Measurements from ENCODE around the gene NBPF1.
"Not testable (repeated sequence)": the region's sequence is repeated elsewhere in the genome, so short reads cannot be mapped to it uniquely, and the experiment has no call there.

NBPF1 gene

DNA sequence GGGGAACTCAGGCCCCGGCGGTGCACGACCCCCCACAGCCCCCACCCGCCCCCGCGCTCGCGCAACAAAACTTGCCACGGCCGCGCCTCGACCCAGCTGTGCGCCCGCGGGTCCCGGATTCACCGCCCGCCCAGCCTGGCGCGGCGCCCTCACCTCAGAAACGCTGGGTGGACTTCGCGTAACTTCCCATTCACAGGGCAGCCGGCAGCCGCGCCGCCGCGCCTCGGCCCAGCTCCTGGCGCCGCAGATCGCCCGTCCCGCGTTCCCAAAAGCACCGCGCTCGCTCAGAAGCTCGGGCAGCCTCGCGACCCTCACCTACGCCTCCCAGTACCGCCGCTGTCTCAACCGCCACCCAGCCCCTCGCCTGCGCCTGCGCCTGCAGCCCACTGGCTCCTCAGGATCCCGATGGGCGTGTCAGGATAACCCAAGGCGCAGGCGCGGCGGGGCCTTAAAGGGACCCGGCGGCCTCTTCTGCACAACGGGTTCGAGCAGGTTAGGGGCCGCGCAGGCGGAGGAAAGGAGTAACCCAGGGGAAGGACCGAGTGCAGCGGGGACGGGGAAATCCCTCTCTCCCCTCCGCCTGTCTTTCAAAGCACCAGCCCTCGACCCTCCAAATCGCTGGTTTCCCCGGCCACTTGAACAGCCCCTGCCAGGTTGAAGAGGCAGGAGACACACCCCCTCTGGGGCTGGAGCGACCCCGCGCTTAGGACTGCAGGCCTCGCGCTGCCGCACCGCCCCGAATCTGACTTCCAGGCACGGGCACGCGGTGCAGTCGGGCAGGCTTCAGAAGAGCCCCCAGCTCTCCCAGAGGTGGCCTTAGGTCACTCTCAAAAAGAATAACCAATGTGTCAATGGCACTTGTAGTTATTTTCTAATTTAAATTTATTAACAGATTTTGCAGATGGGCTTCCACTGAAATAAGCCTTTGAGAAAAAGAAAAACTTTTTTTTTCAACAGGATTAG is at the start of gene NBPF1:
Gene NBPF1, minus strand, starts transcription at position 380 of the 963 bp plus-strand sequence.
- FAIRE-seq (no peak), DNase-seq (ENCODE audit: insufficient read length, low spot score) (peak; percentile 98)
- TF ChIP-seq POLR2A (IDR thresholded peaks at IDR 0.05; ENCODE audit: low read depth, low read length), result peak; percentile 99

DNA sequence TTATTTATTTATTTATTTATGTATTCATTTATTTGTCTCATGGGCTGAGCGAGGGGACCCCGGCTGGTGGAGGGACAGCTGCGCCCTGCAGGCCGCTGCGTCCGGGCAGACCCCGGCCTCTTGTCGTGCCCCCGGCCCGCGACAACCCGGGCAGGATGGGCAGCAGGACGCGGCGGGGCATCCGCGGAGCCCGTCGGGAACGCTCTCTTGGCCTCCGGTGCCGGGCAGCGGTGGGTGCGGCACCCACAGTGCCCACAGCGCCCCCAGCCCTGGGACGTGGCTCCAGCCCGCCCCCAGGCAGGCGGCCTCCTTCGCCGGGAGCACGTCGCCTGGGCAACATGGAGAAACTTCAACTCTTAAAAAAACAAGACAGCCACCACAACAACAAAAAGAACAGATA is 44.9 kb upstream of the NBPF1 start:
- not testable (repeated sequence) for DNase-seq (ENCODE audit: insufficient read length, low spot score); FAIRE-seq

DNA sequence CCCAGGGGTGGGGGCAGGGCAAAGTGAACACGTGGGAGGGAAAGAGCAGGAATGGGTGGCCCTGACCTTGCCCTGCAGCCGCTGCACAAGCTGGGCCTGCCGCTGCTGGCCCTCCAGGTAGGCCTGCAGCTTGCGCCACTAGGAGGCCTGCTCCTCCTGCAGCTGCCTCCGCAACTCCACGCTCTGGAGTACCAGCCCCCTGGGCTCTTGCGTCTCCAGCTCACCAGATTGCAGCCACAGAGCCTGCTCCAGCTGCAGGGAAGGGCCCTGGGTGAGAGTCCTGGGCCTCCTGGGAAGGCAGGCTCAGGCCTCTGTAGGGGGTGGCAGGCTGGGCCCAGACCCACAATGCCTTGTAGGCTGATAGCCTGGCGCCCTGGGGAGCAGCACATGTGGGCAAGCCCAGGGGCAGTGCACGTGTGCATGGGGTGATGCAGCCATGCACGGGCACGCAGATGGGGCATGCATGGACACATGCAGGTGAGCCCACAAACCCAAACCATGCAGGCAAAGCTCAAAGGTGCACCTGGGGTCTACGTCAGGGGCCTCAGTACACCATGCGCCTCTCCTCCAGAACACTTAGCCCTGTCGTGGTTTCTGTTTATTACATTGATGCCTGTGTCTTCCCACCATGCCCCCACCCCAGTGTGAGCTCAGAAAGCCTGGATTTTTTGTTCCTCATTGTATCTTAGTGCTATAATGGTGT is 43.8 kb upstream of the NBPF1 start:
- FAIRE-seq; DNase-seq (ENCODE audit: insufficient read length, low spot score): not testable (repeated sequence)

DNA sequence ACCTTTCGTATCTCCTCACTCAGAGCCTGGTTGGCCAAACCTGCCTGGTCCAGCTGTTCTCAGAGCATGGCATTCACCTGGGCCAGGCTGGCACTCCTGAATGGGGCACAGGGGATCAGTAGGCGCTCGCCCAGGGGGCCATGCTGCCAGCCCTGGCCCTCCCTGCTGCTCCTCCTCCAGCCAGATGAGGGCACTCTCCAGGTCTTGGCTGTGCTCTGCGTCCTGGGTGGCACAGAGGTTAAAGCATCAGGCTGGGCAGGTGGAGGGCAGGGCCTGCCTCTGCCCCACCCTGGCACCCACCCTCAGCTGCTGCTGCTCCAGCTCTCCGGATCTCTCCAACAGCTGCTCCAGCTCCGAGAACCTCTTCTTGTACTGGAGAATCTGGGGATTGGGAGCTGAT is 43.2 kb upstream of the NBPF1 start:
- FAIRE-seq, result peak; percentile 36

DNA sequence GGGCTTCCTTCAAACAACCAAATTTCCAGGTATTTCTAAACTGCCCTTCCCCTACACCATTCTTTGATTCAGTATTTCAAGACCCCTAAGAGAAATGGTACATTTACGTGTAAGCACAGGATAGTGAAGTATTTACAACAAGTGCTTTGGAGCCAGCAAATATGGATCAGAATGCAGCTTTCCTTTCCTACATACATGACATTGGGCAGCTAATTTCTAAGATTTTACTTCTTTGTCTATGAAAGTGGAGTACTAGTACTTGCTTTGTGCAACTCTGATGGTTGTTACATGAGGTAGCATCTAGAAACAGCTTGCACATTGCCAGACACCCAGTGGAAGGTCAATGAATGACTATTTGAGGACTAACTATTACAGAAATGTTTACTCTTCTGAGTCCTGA is 38.2 kb upstream of the NBPF1 start:
- DNase-seq (ENCODE audit: insufficient read length, low spot score), result not testable (repeated sequence)
- FAIRE-seq, result peak; percentile 15

More for the DNA sequence above, 43.2 kb upstream of the NBPF1 start:
- not testable (repeated sequence) for DNase-seq (ENCODE audit: insufficient read length, low spot score)

DNA sequence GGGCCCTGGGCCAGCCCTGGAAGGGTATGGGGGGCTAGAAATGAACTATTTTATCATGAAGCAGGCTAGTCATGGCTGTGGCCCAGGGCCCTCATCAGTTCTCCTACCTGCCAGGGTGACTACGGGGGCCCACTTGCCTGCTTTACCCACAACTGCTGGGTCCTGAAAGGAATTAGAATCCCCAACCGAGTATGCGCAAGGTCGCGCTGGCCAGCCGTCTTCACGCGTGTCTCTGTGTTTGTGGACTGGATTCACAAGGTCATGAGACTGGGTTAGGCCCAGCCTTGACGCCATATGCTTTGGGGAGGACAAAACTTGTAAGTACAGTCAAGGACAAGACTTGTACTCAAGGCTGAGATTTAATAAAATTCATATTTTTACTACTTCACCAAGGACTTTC is 36.6 kb upstream of the NBPF1 start:
- DNase-seq (ENCODE audit: insufficient read length, low spot score); FAIRE-seq: not testable (repeated sequence)

DNA sequence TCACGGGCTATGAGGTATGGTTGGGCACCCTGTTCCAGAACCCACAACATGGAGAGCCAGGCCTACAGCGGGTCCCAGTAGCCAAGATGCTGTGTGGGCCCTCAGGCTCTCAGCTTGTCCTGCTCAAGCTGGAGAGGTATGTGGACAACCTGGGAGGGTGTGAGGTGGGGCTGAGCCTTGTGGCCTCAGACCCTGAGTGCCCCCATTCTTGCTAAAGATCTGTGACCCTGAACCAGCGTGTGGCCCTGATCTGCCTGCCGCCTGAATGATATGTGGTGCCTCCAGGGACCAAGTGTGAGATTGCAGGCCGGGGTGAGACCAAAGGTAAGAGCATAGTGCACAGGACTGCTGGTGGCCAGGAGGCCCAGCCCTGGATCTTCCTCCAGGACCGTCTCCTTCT is 36.0 kb upstream of the NBPF1 start:
- not testable (repeated sequence) for DNase-seq (ENCODE audit: insufficient read length, low spot score); FAIRE-seq

DNA sequence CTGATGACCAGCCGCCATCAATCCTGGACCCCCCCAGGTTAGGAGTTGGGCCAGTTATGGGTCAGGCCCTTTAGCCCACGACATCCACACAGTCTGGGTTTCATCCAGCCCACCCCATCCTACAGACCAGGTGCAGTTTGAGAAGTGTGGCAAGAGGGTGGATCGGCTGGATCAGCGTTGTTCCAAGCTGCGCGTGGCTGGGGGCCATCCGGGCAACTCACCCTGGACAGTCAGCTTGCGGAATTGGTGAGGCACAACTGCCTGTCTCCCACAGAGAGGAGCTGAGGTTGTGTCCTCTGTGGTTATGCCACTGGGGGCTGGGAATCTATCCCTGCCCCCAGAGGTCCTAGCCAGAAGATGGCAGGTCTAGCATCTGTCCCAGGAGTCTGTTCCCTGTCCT is 35.4 kb upstream of the NBPF1 start:
- not testable (repeated sequence) for FAIRE-seq; DNase-seq (ENCODE audit: insufficient read length, low spot score)

DNA sequence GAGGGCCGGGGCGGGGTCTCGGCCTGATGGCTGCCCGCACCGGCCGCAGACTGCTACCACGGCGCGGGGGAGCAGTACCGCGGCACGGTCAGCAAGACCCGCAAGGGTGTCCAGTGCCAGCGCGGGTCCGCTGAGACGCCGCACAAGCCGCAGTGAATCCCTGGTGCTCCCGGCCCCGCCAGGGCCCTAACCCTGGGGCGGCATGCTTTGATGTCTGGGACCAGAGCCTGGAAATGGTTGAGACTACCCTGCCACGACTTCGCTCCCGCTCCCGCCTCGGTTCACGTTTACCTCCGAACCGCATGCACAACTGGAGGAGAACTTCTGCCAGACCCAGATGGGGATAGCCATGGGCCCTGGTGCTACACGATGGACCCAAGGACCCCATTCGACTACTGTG is 34.9 kb upstream of the NBPF1 start:
- not testable (repeated sequence) for DNase-seq (ENCODE audit: insufficient read length, low spot score); FAIRE-seq

DNA sequence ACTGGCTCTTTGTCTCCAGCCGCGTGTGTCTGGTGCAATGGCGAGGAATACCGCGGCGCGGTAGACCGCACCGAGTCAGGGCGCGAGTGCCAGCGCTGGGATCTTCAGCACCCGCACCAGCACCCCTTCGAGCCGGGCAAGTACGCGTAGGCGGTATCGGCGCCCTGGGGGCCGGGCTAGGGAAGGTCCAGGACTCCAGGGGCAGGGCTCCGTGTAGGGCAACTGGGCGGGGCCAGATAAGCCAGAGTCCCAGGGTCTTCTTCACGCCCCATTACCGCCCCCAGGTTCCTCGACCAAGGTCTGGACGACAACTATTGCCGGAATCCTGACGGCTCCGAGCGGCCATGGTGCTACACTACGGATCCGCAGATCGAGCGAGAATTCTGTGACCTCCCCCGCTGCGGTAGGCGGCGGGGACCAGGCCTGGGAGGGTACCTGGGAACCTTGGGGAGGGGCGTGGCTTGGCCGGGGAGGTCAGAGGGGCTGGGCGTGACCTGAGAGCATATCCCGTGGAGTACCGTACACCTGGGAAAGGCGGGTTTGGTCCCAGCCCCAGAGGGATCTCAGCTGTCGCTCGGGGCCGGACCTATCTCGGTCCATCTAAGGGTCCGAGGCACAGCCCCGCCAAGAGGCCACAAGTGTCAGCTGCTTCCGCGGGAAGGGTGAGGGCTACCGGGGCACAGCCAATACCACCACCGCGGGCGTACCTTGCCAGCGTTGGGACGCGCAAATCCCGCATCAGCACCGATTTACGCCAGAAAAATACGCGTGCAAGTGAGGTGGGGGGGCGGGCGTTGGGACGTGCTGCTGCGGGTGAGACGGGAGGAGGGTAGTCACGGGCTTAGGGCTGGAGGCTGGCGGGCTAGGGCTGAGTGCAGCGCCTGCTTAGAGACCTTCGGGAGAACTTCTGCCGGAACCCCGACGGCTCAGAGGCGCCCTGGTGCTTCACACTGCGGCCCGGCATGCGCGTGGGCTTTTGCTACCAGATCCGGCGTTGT is 34.1 kb upstream of the NBPF1 start:
- DNase-seq (ENCODE audit: insufficient read length, low spot score); FAIRE-seq: not testable (repeated sequence)

DNA sequence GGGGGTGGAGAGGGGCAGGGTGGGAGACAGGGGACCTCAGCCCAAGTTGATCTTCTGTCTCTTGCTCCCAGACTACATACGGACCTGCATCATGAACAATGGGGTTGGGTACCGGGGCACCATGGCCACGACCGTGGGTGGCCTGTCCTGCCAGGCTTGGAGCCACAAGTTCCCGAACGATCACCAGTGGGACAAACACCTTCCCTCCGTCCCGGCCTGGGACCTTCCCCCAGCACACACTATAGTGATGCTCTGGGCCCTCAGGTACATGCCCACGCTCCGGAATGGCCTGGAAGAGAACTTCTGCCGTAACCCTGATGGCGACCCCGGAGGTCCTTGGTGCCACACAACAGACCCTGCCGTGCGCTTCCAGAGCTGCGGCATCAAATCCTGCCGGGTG is 33.4 kb upstream of the NBPF1 start:
- FAIRE-seq; DNase-seq (ENCODE audit: insufficient read length, low spot score): not testable (repeated sequence)

DNA sequence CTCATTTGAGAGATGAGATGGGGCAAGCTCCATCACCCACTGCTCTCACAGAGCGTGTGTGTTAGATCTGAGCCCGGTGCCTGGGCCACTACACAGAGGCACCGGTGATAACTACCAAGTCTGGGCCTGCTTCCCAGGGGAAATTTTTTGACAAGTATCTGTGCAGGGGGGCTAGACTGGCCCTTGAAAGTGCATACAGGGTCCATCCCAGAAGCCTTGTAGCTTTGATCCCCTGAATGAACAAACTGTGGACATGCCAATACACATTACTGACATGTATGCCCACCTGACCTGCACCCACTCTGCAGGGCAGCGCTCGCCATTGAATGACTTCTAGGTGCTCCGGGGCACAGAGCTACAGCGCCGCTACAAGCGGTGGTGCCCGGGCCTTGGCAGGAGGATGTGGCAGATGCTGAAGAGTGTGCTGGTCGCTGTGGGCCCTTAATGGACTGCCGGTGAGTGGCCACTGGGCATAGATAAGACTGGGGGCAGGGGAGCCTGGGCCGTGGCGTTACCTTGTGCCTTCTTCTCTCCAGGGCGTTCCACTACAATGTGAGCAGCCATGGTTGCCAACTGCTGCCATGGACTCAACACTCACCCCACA is 32.8 kb upstream of the NBPF1 start:
- not testable (repeated sequence) for FAIRE-seq; DNase-seq (ENCODE audit: insufficient read length, low spot score)

DNA sequence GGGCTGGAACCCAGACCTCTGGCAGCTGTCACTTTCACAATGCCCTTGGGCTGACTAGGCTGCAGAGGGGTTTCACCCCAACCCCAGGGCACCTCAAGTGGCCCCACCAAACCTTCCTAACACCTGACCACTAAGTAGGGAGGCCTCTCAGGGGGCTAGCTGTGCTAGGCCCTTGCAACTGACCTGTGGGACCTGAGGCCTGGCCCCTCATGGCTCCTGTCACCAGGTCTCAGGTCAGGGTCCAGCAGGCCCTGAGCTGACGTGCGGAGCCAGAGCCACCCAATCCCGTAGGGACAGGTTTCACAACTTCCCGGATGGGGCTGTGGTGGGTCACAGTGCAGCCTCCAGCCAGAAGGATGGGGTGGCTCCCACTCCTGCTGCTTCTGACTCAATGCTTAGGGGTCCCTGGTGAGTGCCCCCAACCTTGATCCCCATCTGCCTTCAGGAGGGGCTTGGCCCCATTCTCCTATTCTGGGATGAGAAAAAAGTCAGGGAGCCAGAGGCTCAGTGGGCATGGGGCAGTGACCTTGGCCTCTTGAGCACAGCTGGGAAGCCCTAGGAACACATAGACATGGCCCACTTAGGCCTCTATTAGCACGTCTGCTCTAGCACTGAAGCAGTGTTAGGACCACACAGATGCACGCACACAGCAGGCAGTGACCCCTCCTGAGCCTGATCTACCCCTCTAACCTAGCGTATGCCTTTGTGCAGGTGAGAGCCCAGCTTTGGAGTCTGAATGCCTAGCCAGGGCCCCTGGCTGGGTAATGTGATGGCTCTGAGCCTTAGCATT is 32.1 kb upstream of the NBPF1 start:
- DNase-seq (ENCODE audit: insufficient read length, low spot score); FAIRE-seq: not testable (repeated sequence)
